ENCODE data around the gene COL11A1.

Gene COL11A1

GRCh38 chr1:102851616-102852015 lies 256.7 kb downstream of the COL11A1 start:
- no peak overlapping the region for H3K4me3 ChIP-seq (ENCODE audit: low read depth, low read length)
- no peak for TF ChIP-seq CTCF (IDR thresholded peaks at IDR 0.05; ENCODE audit: borderline replicate concordance, insufficient read depth, low read depth, low read length)

GRCh38 chr1:102842606-102843005 lies 265.7 kb downstream of the COL11A1 start:
- TF ChIP-seq CTCF (IDR thresholded peaks at IDR 0.05; ENCODE audit: borderline replicate concordance, insufficient read depth, low read depth, low read length), result no peak
- no peak overlapping the region for H3K4me3 ChIP-seq (ENCODE audit: low read depth, low read length)

- H3K4me3 ChIP-seq (ENCODE audit: low read depth, low read length), result no peak overlapping the region
- no peak for TF ChIP-seq CTCF (IDR thresholded peaks at IDR 0.05; ENCODE audit: borderline replicate concordance, insufficient read depth, low read depth, low read length)
Measured at GRCh38 chr1:102840741-102841140, 267.6 kb downstream of the COL11A1 start.

GRCh38 chr1:102838016-102838415 lies 270.3 kb downstream of the COL11A1 start:
- TF ChIP-seq CTCF (IDR thresholded peaks at IDR 0.05; ENCODE audit: borderline replicate concordance, insufficient read depth, low read depth, low read length), result no peak
- no peak overlapping the region for H3K4me3 ChIP-seq (ENCODE audit: low read depth, low read length)

GRCh38 chr1:102837551-102837950 lies 270.8 kb downstream of the COL11A1 start:
- H3K4me3 ChIP-seq (ENCODE audit: low read depth, low read length), result no peak overlapping the region
- no peak for TF ChIP-seq CTCF (IDR thresholded peaks at IDR 0.05; ENCODE audit: borderline replicate concordance, insufficient read depth, low read depth, low read length)

GRCh38 chr1:102836991-102837390 lies 271.3 kb downstream of the COL11A1 start:
- no peak overlapping the region for H3K4me3 ChIP-seq (ENCODE audit: low read depth, low read length)
- no peak for TF ChIP-seq CTCF (IDR thresholded peaks at IDR 0.05; ENCODE audit: borderline replicate concordance, insufficient read depth, low read depth, low read length)

GRCh38 chr1:102834688-102835320 lies 273.5 kb downstream of the COL11A1 start:
- H3K4me3 ChIP-seq (ENCODE audit: low read depth, low read length), result no peak overlapping the region
- TF ChIP-seq CTCF (IDR thresholded peaks at IDR 0.05; ENCODE audit: borderline replicate concordance, insufficient read depth, low read depth, low read length), result no peak
